ENCODE results near the gene HCRTR1. TPM values are rescaled to one million over a fixed set of nuclear protein-coding genes. Genes with fewer than 3 reads are reported as not detected.

The HCRTR1 gene
- total and polyA plus RNA-seq, 2 experiments from 2014 or later: not detected

- H3K4me2 ChIP-seq (ENCODE audit: unreplicated experiment): no peak overlapping the region
- in situ Hi-C loops (cut with MboI): no loop called here
- 92 to 93% methylated on average over 11 of the region's 11 CpGs for WGBS, 2 experiments (ENCODE audit: low coverage in 1 of 2, low lambda C conversion rate in 2 of 2, missing lambda C conversion rate in 2 of 2)
- DNase-seq: no peak
- H3K27ac ChIP-seq: no peak overlapping the region
- no peaks in the 10 kb centered on the region for H3K9me3 ChIP-seq (ENCODE audit: low read depth)
- TF ChIP-seq EZH2phosphoT487 (IDR thresholded peaks at IDR 0.05; ENCODE audit: insufficient read depth, low read depth) (no peak), EZH2 (IDR thresholded peaks at IDR 0.05; ENCODE audit: insufficient read depth, poor library complexity, severe bottlenecking) (no peak)
- H3K79me2 ChIP-seq (ENCODE audit: insufficient read depth): no peaks in the 10 kb centered on the region
- no peaks in the 10 kb centered on the region for H3K9me2 ChIP-seq (ENCODE audit: insufficient read depth)
- no peaks in the 10 kb centered on the region for H3K36me3 ChIP-seq (ENCODE audit: low read depth)
- H3K4me1 ChIP-seq (ENCODE audit: insufficient read depth): peaks cover 53% of the 10 kb centered on the region
- no peak overlapping the region for H3K9ac ChIP-seq
- no peaks in the 10 kb centered on the region for H4K20me1 ChIP-seq (ENCODE audit: insufficient read depth)
- H2AFZ ChIP-seq: no peak overlapping the region
- H3K27me3 ChIP-seq (replicated peaks; ENCODE audit: insufficient read depth): no peaks in the 10 kb centered on the region
- peaks cover 31% of the 10 kb centered on the region for H3F3A ChIP-seq (ENCODE audit: insufficient read depth)
- no peak overlapping the region for H3K4me3 ChIP-seq
Measured at GRCh38 chr1:31570228-31570627, 47.3 kb upstream of the HCRTR1 start.

- H3K4me1 ChIP-seq (ENCODE audit: insufficient read depth): peaks cover 60% of the 10 kb centered on the region
- in situ Hi-C loops (cut with MboI): no loop called here
- no peak overlapping the region for H2AFZ ChIP-seq
- H3K4me2 ChIP-seq (ENCODE audit: unreplicated experiment): peak overlapping the region; percentile 8
- peaks cover 31% of the 10 kb centered on the region for H3F3A ChIP-seq (ENCODE audit: insufficient read depth)
- H3K79me2 ChIP-seq (ENCODE audit: insufficient read depth): no peaks in the 10 kb centered on the region
- no peaks in the 10 kb centered on the region for H3K27me3 ChIP-seq (replicated peaks; ENCODE audit: insufficient read depth)
- no peaks in the 10 kb centered on the region for H3K9me2 ChIP-seq (ENCODE audit: insufficient read depth)
- TF ChIP-seq EZH2phosphoT487 (IDR thresholded peaks at IDR 0.05; ENCODE audit: insufficient read depth, low read depth) (no peak), EZH2 (IDR thresholded peaks at IDR 0.05; ENCODE audit: insufficient read depth, poor library complexity, severe bottlenecking) (no peak)
- DNase-seq: peak; percentile 53
- 67 to 69% methylated on average over 1 of the region's 1 CpG for WGBS, 2 experiments (ENCODE audit: low coverage in 1 of 2, low lambda C conversion rate in 2 of 2, missing lambda C conversion rate in 2 of 2)
- H3K36me3 ChIP-seq (ENCODE audit: low read depth): no peaks in the 10 kb centered on the region
- no peaks in the 10 kb centered on the region for H3K9me3 ChIP-seq (ENCODE audit: low read depth)
- H4K20me1 ChIP-seq (ENCODE audit: insufficient read depth): no peaks in the 10 kb centered on the region
- H3K9ac ChIP-seq: no peak overlapping the region
- H3K27ac ChIP-seq: no peak overlapping the region
- H3K4me3 ChIP-seq: no peak overlapping the region
Measured at GRCh38 chr1:31570906-31571305, 46.6 kb upstream of the HCRTR1 start.

- DNase-seq: no peak
- no peak overlapping the region for H3K27ac ChIP-seq
- no peaks in the 10 kb centered on the region for H3K27me3 ChIP-seq (replicated peaks; ENCODE audit: insufficient read depth)
- H3F3A ChIP-seq (ENCODE audit: insufficient read depth): peaks cover 31% of the 10 kb centered on the region
- peak overlapping the region; percentile 8 for H3K4me2 ChIP-seq (ENCODE audit: unreplicated experiment)
- no peak overlapping the region for H3K4me3 ChIP-seq
- H3K36me3 ChIP-seq (ENCODE audit: low read depth): no peaks in the 10 kb centered on the region
- TF ChIP-seq EZH2phosphoT487 (IDR thresholded peaks at IDR 0.05; ENCODE audit: insufficient read depth, low read depth): no peak
- no peak for TF ChIP-seq EZH2 (IDR thresholded peaks at IDR 0.05; ENCODE audit: insufficient read depth, poor library complexity, severe bottlenecking)
- H3K4me1 ChIP-seq (ENCODE audit: insufficient read depth): peaks cover 67% of the 10 kb centered on the region
- H3K79me2 ChIP-seq (ENCODE audit: insufficient read depth): no peaks in the 10 kb centered on the region
- H3K9ac ChIP-seq: no peak overlapping the region
- H2AFZ ChIP-seq: no peak overlapping the region
- 91 to 96% methylated on average over 14 of the region's 14 CpGs for WGBS, 2 experiments (ENCODE audit: low coverage in 1 of 2, low lambda C conversion rate in 2 of 2, missing lambda C conversion rate in 2 of 2)
- H3K9me3 ChIP-seq (ENCODE audit: low read depth): no peaks in the 10 kb centered on the region
- no peaks in the 10 kb centered on the region for H3K9me2 ChIP-seq (ENCODE audit: insufficient read depth)
- no peaks in the 10 kb centered on the region for H4K20me1 ChIP-seq (ENCODE audit: insufficient read depth)
- in situ Hi-C loops (cut with MboI): no loop called here
Measured at GRCh38 chr1:31571340-31572295, 45.9 kb upstream of the HCRTR1 start.

GRCh38 chr1:31572323-31573104, 45.0 kb upstream of the HCRTR1 start:
- H3K4me3 ChIP-seq: no peak overlapping the region
- no peak overlapping the region for H2AFZ ChIP-seq
- no peaks in the 10 kb centered on the region for H3K27me3 ChIP-seq (replicated peaks; ENCODE audit: insufficient read depth)
- H3K9me3 ChIP-seq (ENCODE audit: low read depth): no peaks in the 10 kb centered on the region
- H3K27ac ChIP-seq: no peak overlapping the region
- TF ChIP-seq EZH2 (IDR thresholded peaks at IDR 0.05; ENCODE audit: insufficient read depth, poor library complexity, severe bottlenecking): no peak
- no peak for TF ChIP-seq EZH2phosphoT487 (IDR thresholded peaks at IDR 0.05; ENCODE audit: insufficient read depth, low read depth)
- peaks cover 31% of the 10 kb centered on the region for H3F3A ChIP-seq (ENCODE audit: insufficient read depth)
- 82 to 83% methylated on average over 6 to 7 of the region's 7 CpGs for WGBS, 2 experiments (ENCODE audit: low coverage in 1 of 2, low lambda C conversion rate in 2 of 2, missing lambda C conversion rate in 2 of 2)
- no peaks in the 10 kb centered on the region for H3K79me2 ChIP-seq (ENCODE audit: insufficient read depth)
- H4K20me1 ChIP-seq (ENCODE audit: insufficient read depth): no peaks in the 10 kb centered on the region
- no peak overlapping the region for H3K9ac ChIP-seq
- peak overlapping the region; percentile 51 for H3K4me2 ChIP-seq (ENCODE audit: unreplicated experiment)
- no peaks in the 10 kb centered on the region for H3K9me2 ChIP-seq (ENCODE audit: insufficient read depth)
- in situ Hi-C loops (cut with MboI): no loop called here
- peaks cover 66% of the 10 kb centered on the region for H3K4me1 ChIP-seq (ENCODE audit: insufficient read depth)
- no peaks in the 10 kb centered on the region for H3K36me3 ChIP-seq (ENCODE audit: low read depth)
- DNase-seq: peak; percentile 72

All from GM23248 (cell line).